Measurements from ENCODE around the gene NXPH1.
"Not testable (repeated sequence)": the region's sequence is repeated elsewhere in the genome, so short reads cannot be mapped to it uniquely, and the experiment has no call there.

Gene NXPH1

GRCh38 chr7:8724080-8724718 is 290.8 kb downstream of the NXPH1 start:
- TF ChIP-seq HDGF (IDR thresholded peaks at IDR 0.05; ENCODE audit: borderline replicate concordance) (no peak), ZNF384 (IDR thresholded peaks at IDR 0.05) (no peak), SP1 (IDR thresholded peaks at IDR 0.05) (no peak), FOXM1 (IDR thresholded peaks at IDR 0.05; ENCODE audit: borderline replicate concordance) (no peak), ARNT (IDR thresholded peaks at IDR 0.05) (no peak), ELF4 (IDR thresholded peaks at IDR 0.05) (no peak), PKNOX1 (IDR thresholded peaks at IDR 0.05) (no peak), SUZ12 (IDR thresholded peaks at IDR 0.05) (no peak)
- CTCF ChIA-PET, result interaction anchor here (0.5 to 0.7 kb wide), 4 partner anchors 32 to 455 kb away, joined by 3 read pairs; no protein-coding TSS in a partner anchor
- DNase-seq (ENCODE audit: extremely low spot score), result peak; percentile 54
- POLR2A ChIA-PET, result no interaction called here

DNA sequence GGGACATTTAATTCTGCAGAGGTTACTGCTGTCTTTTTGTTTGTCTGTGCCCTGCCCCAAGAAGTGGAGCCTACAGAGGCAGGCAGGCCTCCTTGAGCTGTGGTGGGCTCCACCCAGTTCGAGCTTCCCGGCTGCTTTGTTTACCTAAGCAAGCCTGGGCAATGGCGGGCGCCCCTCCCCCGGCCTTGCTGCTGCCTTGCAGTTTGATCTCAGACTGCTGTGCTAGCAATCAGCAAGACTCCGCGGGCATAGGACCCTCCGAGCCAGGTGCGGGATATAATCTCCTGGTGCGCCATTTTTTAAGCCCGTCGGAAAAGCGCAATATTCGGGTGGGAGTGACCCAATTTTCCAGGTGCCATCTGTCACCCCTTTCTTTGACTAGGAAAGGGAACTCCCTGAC is 298.3 kb downstream of the NXPH1 start:
- POLR2A ChIA-PET; DNase-seq (ENCODE audit: extremely low spot score); CTCF ChIA-PET: not testable (repeated sequence)

- CTCF ChIA-PET, result no interaction called here
- TF ChIP-seq ARNT (IDR thresholded peaks at IDR 0.05), result no peak
- no peak for TF ChIP-seq CTBP1 (IDR thresholded peaks at IDR 0.05; ENCODE audit: borderline replicate concordance)
- TF ChIP-seq FOXK2 (IDR thresholded peaks at IDR 0.05), result no peak
- TF ChIP-seq FOXM1 (IDR thresholded peaks at IDR 0.05; ENCODE audit: borderline replicate concordance), result no peak
- TF ChIP-seq PKNOX1 (IDR thresholded peaks at IDR 0.05), result no peak
- no peak for TF ChIP-seq ELF4 (IDR thresholded peaks at IDR 0.05)
- no peak for TF ChIP-seq HDGF (IDR thresholded peaks at IDR 0.05; ENCODE audit: borderline replicate concordance)
- TF ChIP-seq TARDBP (IDR thresholded peaks at IDR 0.05), result no peak
- TF ChIP-seq L3MBTL2 (conservative IDR thresholded peaks at IDR 0.05), result no peak
- no peak for TF ChIP-seq FOXA1 (IDR thresholded peaks at IDR 0.05)
- TF ChIP-seq SP1 (IDR thresholded peaks at IDR 0.05), result no peak
- no peak for TF ChIP-seq ZNF384 (IDR thresholded peaks at IDR 0.05)
- TF ChIP-seq LEF1 (IDR thresholded peaks at IDR 0.05; ENCODE audit: borderline replicate concordance), result no peak
- TF ChIP-seq NFRKB (IDR thresholded peaks at IDR 0.05), result no peak
- no peak for TF ChIP-seq SUZ12 (IDR thresholded peaks at IDR 0.05)
- no peak for TF ChIP-seq BHLHE40 (IDR thresholded peaks at IDR 0.05; ENCODE audit: borderline replicate concordance)
- no peak for DNase-seq (ENCODE audit: extremely low spot score)
- POLR2A ChIA-PET, result no interaction called here
Measured at GRCh38 chr7:8739837-8740236, 306.4 kb downstream of the NXPH1 start.

GRCh38 chr7:8742837-8743236 is 309.4 kb downstream of the NXPH1 start:
- POLR2A ChIA-PET, result no interaction called here
- CTCF ChIA-PET, result no interaction called here
- TF ChIP-seq PKNOX1 (IDR thresholded peaks at IDR 0.05), result no peak
- TF ChIP-seq SUZ12 (IDR thresholded peaks at IDR 0.05), result no peak
- no peak for TF ChIP-seq ELF4 (IDR thresholded peaks at IDR 0.05)
- TF ChIP-seq SP1 (IDR thresholded peaks at IDR 0.05), result no peak
- TF ChIP-seq ARNT (IDR thresholded peaks at IDR 0.05), result no peak
- TF ChIP-seq BHLHE40 (IDR thresholded peaks at IDR 0.05; ENCODE audit: borderline replicate concordance), result no peak
- TF ChIP-seq FOXA1 (IDR thresholded peaks at IDR 0.05), result no peak
- no peak for TF ChIP-seq CTBP1 (IDR thresholded peaks at IDR 0.05; ENCODE audit: borderline replicate concordance)
- TF ChIP-seq TARDBP (IDR thresholded peaks at IDR 0.05), result no peak
- TF ChIP-seq FOXM1 (IDR thresholded peaks at IDR 0.05; ENCODE audit: borderline replicate concordance), result no peak
- no peak for TF ChIP-seq FOXK2 (IDR thresholded peaks at IDR 0.05)

GRCh38 chr7:8747338-8747737 is 313.9 kb downstream of the NXPH1 start:
- CTCF ChIA-PET, result no interaction called here
- no peak for TF ChIP-seq SUZ12 (IDR thresholded peaks at IDR 0.05)
- no peak for TF ChIP-seq TARDBP (IDR thresholded peaks at IDR 0.05)
- no peak for TF ChIP-seq FOXK2 (IDR thresholded peaks at IDR 0.05)
- no peak for TF ChIP-seq SP1 (IDR thresholded peaks at IDR 0.05)
- TF ChIP-seq FOXM1 (IDR thresholded peaks at IDR 0.05; ENCODE audit: borderline replicate concordance), result no peak
- TF ChIP-seq LEF1 (IDR thresholded peaks at IDR 0.05; ENCODE audit: borderline replicate concordance), result no peak
- TF ChIP-seq ELF4 (IDR thresholded peaks at IDR 0.05), result no peak
- TF ChIP-seq BHLHE40 (IDR thresholded peaks at IDR 0.05; ENCODE audit: borderline replicate concordance), result no peak
- no peak for TF ChIP-seq ARNT (IDR thresholded peaks at IDR 0.05)
- no peak for TF ChIP-seq FOXA1 (IDR thresholded peaks at IDR 0.05)
- no peak for TF ChIP-seq L3MBTL2 (conservative IDR thresholded peaks at IDR 0.05)
- TF ChIP-seq ZNF384 (IDR thresholded peaks at IDR 0.05), result no peak
- TF ChIP-seq PKNOX1 (IDR thresholded peaks at IDR 0.05), result no peak
- no peak for TF ChIP-seq HDGF (IDR thresholded peaks at IDR 0.05; ENCODE audit: borderline replicate concordance)
- TF ChIP-seq NFRKB (IDR thresholded peaks at IDR 0.05), result no peak
- TF ChIP-seq CTBP1 (IDR thresholded peaks at IDR 0.05; ENCODE audit: borderline replicate concordance), result no peak
- POLR2A ChIA-PET, result no interaction called here
- no peak for DNase-seq (ENCODE audit: extremely low spot score)

More at GRCh38 chr7:8742837-8743236, 309.4 kb downstream of the NXPH1 start:
- no peak for DNase-seq (ENCODE audit: extremely low spot score)
